Stimulated activated CD8-positive, alpha-beta memory T cell treated with anti-CD3 and anti-CD28 coated beads, Interleukin-12 subunit alpha, Interleukin-12 subunit beta, amount 100 ng/mL, for 1 hour (primary cell): ENCODE data around the gene PRDM16.

Source experiments
- DNase-seq: peaks from one replicate; pipeline ENCODE4 v3.0.0-alpha.2; 2020; ENCODE audit warnings: low read depth

Gene PRDM16

GRCh38 chr1:3069491-3070308, 697 bp downstream of the PRDM16 start:
- no peak for DNase-seq

GRCh38 chr1:3070309-3070643, 1.3 kb downstream of the PRDM16 start:
- no peak for DNase-seq

- no peak for DNase-seq
Observed at GRCh38 chr1:3070644-3071564, 1.9 kb downstream of the PRDM16 start.

- DNase-seq: no peak
Observed at GRCh38 chr1:3071565-3072390, 2.8 kb downstream of the PRDM16 start.

- DNase-seq: no peak
Observed at GRCh38 chr1:3072391-3073185, 3.6 kb downstream of the PRDM16 start.

- DNase-seq: no peak
Observed at GRCh38 chr1:3073186-3073488, 4.1 kb downstream of the PRDM16 start.

- no peak for DNase-seq
Observed at GRCh38 chr1:3073489-3074296, 4.7 kb downstream of the PRDM16 start.

- DNase-seq: no peak
Observed at GRCh38 chr1:3074297-3074741, 5.3 kb downstream of the PRDM16 start.

GRCh38 chr1:3074800-3075199, 5.8 kb downstream of the PRDM16 start:
- no peak for DNase-seq

GRCh38 chr1:3075666-3076362, 6.8 kb downstream of the PRDM16 start:
- DNase-seq: no peak

GRCh38 chr1:3076363-3076740, 7.3 kb downstream of the PRDM16 start:
- no peak for DNase-seq

GRCh38 chr1:3077081-3077480, 8.1 kb downstream of the PRDM16 start:
- no peak for DNase-seq

GRCh38 chr1:3077561-3077960, 8.6 kb downstream of the PRDM16 start:
- no peak for DNase-seq

- no peak for DNase-seq
Observed at GRCh38 chr1:3078430-3078861, 9.4 kb downstream of the PRDM16 start.

- DNase-seq: no peak
Observed at GRCh38 chr1:3078871-3079270, 9.9 kb downstream of the PRDM16 start.

GRCh38 chr1:3079381-3080052, 10.5 kb downstream of the PRDM16 start:
- DNase-seq: no peak

- no peak for DNase-seq
Observed at GRCh38 chr1:3080053-3080955, 11.3 kb downstream of the PRDM16 start.

GRCh38 chr1:3081171-3081683, 12.2 kb downstream of the PRDM16 start:
- DNase-seq: no peak
